ENCODE results near the gene GAB4.

Gene GAB4

GRCh38 chr22:16914006-16914405 is 94.0 kb downstream of the GAB4 start:
- no peak for DNase-seq (ENCODE audit: low read depth in 3 of 3)

GRCh38 chr22:16912281-16912680 is 95.7 kb downstream of the GAB4 start:
- DNase-seq (ENCODE audit: low read depth in 3 of 3), result no peak

Measured in stimulated activated CD4-positive, alpha-beta T cell treated with anti-CD3 and anti-CD28 coated beads, TNF-alpha, amount 100 ng/mL, for 48 hours (primary cell).